ENCODE results near the gene TTC9B. TPM values are rescaled to one million over a fixed set of nuclear protein-coding genes. Genes with fewer than 3 reads are reported as not detected.

The TTC9B gene
- total and polyA plus RNA-seq, 2 of the 8 experiments (the other 6 are each of a cell fraction or from before 2014, with no cell fraction given): 0.26 TPM; not detected in 1

DNA sequence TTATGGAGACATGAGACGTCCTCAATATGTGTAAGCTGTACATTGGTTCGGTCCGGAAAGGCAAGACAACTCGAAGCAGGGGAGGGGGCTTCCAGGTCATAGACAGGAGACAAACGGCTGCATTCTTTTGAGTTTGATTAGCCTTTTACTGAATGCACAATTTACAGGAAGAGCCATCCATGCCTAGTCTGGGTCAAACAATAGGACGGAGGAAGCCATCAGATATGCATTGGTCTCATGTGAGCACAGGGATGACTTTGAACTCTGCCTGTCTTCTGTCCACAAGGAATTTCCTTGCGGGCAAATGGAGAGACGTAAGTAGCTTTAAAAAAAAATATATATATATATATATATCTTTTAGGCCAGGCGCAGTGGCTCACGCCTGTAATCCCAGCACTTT lies 10.2 kb upstream of the TTC9B start:
- H4K20me1 ChIP-seq (replicated peaks in 1 of 2; ENCODE audit: control insufficient read depth in 1 of 2, insufficient read depth in 2 of 2, low read length in 2 of 2): no peaks in the 10 kb centered on the region
- no peak overlapping the region for H3K56ac ChIP-seq (replicated peaks; ENCODE audit: insufficient read length, low read depth, low read length)
- 88% methylated on average over 10 of the region's 10 CpGs; no CpG with 5 or more reads in 1 of the 2 experiments for WGBS, 2 experiments (ENCODE audit: extremely low coverage in 1 of 2, insufficient coverage in 1 of 2, insufficient read length in 1 of 2, insufficient replicate concordance in 2 of 2, low coverage in 1 of 2, low lambda C conversion rate in 2 of 2, missing lambda C conversion rate in 1 of 2)
- DNase-seq (ENCODE audit: low read depth in 1 of 2, low spot score in 2 of 2) (no peak), FAIRE-seq (no peak)
- H2AK5ac ChIP-seq (ENCODE audit: low read depth, low read length): no peak overlapping the region
- no peak overlapping the region for H3K23ac ChIP-seq (ENCODE audit: insufficient read length)
- no peak overlapping the region for H3K27ac ChIP-seq (ENCODE audit: low read depth, low read length)
- H3K14ac ChIP-seq (ENCODE audit: insufficient read length): no peak overlapping the region
- no peak overlapping the region for H2BK5ac ChIP-seq (ENCODE audit: low read depth, low read length)
- H3K27me3 ChIP-seq (replicated peaks in 1 of 4; ENCODE audit: control insufficient read depth in 3 of 4, extremely low read depth in 1 of 4, insufficient read depth in 3 of 4, low read length in 3 of 4): peaks cover 0 to 30% (median 13%) of the 10 kb centered on the region in 4 experiments; a peak in 5 of 7 replicates
- H2BK120ac ChIP-seq (replicated peaks; ENCODE audit: low read depth, low read length): no peak overlapping the region
- no peak overlapping the region for H4K8ac ChIP-seq (ENCODE audit: extremely low read depth, insufficient read depth, low read length)
- ChIA-PET CTCF (ENCODE audit: partially characterized antibody) (interaction anchor here (1.0 to 3.3 kb wide), 7 partner anchors 8 to 406 kb away, joined by 3 to 18 read pairs (median 3); partner anchors contain the start of gene TTC9B), POLR2A (ENCODE audit: partially characterized antibody) (interaction anchor here (1.0 to 1.2 kb wide), 2 partner anchors 10 to 38 kb away, joined by 3 read pairs; partner anchors contain the start of genes MAP3K10 and TTC9B)
- no peak overlapping the region for H3K4ac ChIP-seq (replicated peaks; ENCODE audit: insufficient read length, low read depth, low read length)
- H3K79me1 ChIP-seq (ENCODE audit: low read depth, low read length): no peaks in the 10 kb centered on the region
- no peak overlapping the region for H3K18ac ChIP-seq (ENCODE audit: extremely low read depth, low read length)
- H3K23me2 ChIP-seq (ENCODE audit: low read depth, low read length): peaks cover 5% of the 10 kb centered on the region
- no peak overlapping the region for H2BK12ac ChIP-seq (ENCODE audit: low read depth, low read length)
- H3K4me1 ChIP-seq (replicated peaks in 1 of 4; ENCODE audit: control insufficient read depth in 3 of 4, insufficient read depth in 4 of 4, low read length in 3 of 4): peaks cover 0 to 19% (median 16%) of the 10 kb centered on the region in 4 experiments; a peak in 6 of 7 replicates
- TF ChIP-seq JUND (IDR thresholded peaks at IDR 0.05; ENCODE audit: low read length) (no peak), SP4 (IDR thresholded peaks at IDR 0.05; ENCODE audit: low read length) (no peak), POLR2AphosphoS5 (IDR thresholded peaks at IDR 0.05; ENCODE audit: low read depth, low read length) (no peak), YY1 (IDR thresholded peaks at IDR 0.05; ENCODE audit: low read depth, low read length) (no peak), NRF1 (IDR thresholded peaks at IDR 0.05; ENCODE audit: low read depth, low read length) (no peak), SUZ12 (IDR thresholded peaks at IDR 0.05; ENCODE audit: low read length) (no peak), BCL11A (IDR thresholded peaks at IDR 0.05; ENCODE audit: low read depth in 2 of 2, low read length in 2 of 2) (no peak), KDM4A (IDR thresholded peaks at IDR 0.05; ENCODE audit: low read depth, low read length, severe bottlenecking) (no peak), KDM1A (IDR thresholded peaks at IDR 0.05; ENCODE audit: borderline replicate concordance, low read length) (no peak), HDAC2 (IDR thresholded peaks at IDR 0.05; ENCODE audit: borderline replicate concordance in 1 of 2, low read depth in 2 of 2, low read length in 2 of 2) (no peak), NANOG (IDR thresholded peaks at IDR 0.05; ENCODE audit: insufficient read depth, low read depth, low read length, poor library complexity, severe bottlenecking) (no peak), CEBPB (IDR thresholded peaks at IDR 0.05; ENCODE audit: low read depth, low read length) (no peak), GABPA (IDR thresholded peaks at IDR 0.05; ENCODE audit: borderline replicate concordance, insufficient read depth, low read length) (no peak)
- TF ChIP-seq, protein P1, sequence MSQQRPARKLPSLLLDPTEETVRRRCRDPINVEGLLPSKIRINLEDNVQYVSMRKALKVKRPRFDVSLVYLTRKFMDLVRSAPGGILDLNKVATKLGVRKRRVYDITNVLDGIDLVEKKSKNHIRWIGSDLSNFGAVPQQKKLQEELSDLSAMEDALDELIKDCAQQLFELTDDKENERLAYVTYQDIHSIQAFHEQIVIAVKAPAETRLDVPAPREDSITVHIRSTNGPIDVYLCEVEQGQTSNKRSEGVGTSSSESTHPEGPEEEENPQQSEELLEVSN (IDR thresholded peaks at IDR 0.05): no peak
- no peak overlapping the region for H2BK15ac ChIP-seq (ENCODE audit: low read length)
- H3K4me2 ChIP-seq (ENCODE audit: insufficient read depth in 1 of 2, low read depth in 2 of 2, low read length in 2 of 2): no peak overlapping the region
- H4K91ac ChIP-seq (replicated peaks; ENCODE audit: insufficient read length, low read length): no peak overlapping the region
- no peak overlapping the region for H3K4me3 ChIP-seq (ENCODE audit: extremely low read depth in 1 of 4, insufficient read depth in 2 of 4, low read depth in 3 of 4, low read length in 4 of 4)
- no peaks in the 10 kb centered on the region for H3K36me3 ChIP-seq (ENCODE audit: control insufficient read depth in 2 of 4, insufficient read depth in 4 of 4, low read length in 3 of 4)
- no peak overlapping the region for H4K5ac ChIP-seq (ENCODE audit: insufficient read length, low read depth, low read length)
- no peak overlapping the region for H2BK20ac ChIP-seq (ENCODE audit: low read length)
- no peak overlapping the region for H3K9ac ChIP-seq (replicated peaks in 1 of 4; ENCODE audit: extremely low read depth in 1 of 4, low read depth in 3 of 4, low read length in 3 of 4)
- no peaks in the 10 kb centered on the region for H3K9me3 ChIP-seq (ENCODE audit: insufficient read depth in 2 of 2, low read depth in 1 of 2, low read length in 1 of 2)
- H3K79me2 ChIP-seq (ENCODE audit: control insufficient read depth in 1 of 2, insufficient read depth in 2 of 2, low read length in 2 of 2): no peaks in the 10 kb centered on the region
- no peak overlapping the region for H2AFZ ChIP-seq (ENCODE audit: low read length)

Measured in H1 (cell line).